MCF 10A (cell line): ENCODE results near the gene MAP7. TPM values are rescaled to one million over a fixed set of nuclear protein-coding genes. Genes with fewer than 3 reads are reported as not detected.
A peak's percentile ranks its signal among the peaks of the same experiment; 100 is the strongest.

Experiments used
- BruUV-seq: library from RNA; stranded (reverse); fragments of 400-500 nt; replicated peaks from 2 replicates; lab custom pipeline; 2021; lab: Mats Ljungman, UMichigan
- CTCF ChIA-PET: fragments of 300-600 bp; sonication (Branson Sonifier 250); formaldehyde crosslinking; extraction: SDS; loops from one replicate; lab custom pipeline; 2021; ENCODE audit warnings: antibody characterized with exemption, inconsistent platforms; lab: Yijun Ruan, JAX
- POLR2A ChIA-PET: fragments of 300-600, 350-650 bp; sonication (Branson Sonifier 250); formaldehyde crosslinking; extraction: SDS; loops from one replicate; lab custom pipeline; 2020; ENCODE audit warnings: antibody characterized with exemption, inconsistent platforms; lab: Yijun Ruan, JAX
- DNase-seq: peaks from one replicate; pipeline ENCODE4 v3.0.0-alpha.2; 2018; ENCODE audit not compliant: unreplicated experiment
- H3K27ac Mint-ChIP-seq: one replicate; pipeline ENCODE4 v1.8.0; 2022; ENCODE audit warnings: mild to moderate bottlenecking, low read depth, mixed read lengths; ENCODE audit not compliant: unreplicated experiment
- H3K27me3 Mint-ChIP-seq: one replicate; pipeline ENCODE4 v1.8.0; 2022; ENCODE audit warnings: mixed read lengths; ENCODE audit not compliant: insufficient read depth, unreplicated experiment
- H3K36me3 Mint-ChIP-seq: one replicate; pipeline ENCODE4 v1.8.0; 2022; ENCODE audit warnings: mild to moderate bottlenecking, moderate library complexity, mixed read lengths; ENCODE audit not compliant: insufficient read depth, unreplicated experiment
- H3K4me1 Mint-ChIP-seq: one replicate; pipeline ENCODE4 v1.8.0; 2022; ENCODE audit warnings: mixed read lengths; ENCODE audit not compliant: insufficient read depth, unreplicated experiment
- H3K4me3 Mint-ChIP-seq: one replicate; pipeline ENCODE4 v1.8.0; 2022; ENCODE audit warnings: mild to moderate bottlenecking, moderate library complexity, mixed read lengths; ENCODE audit not compliant: unreplicated experiment
- H3K9me3 Mint-ChIP-seq: one replicate; pipeline ENCODE4 v1.8.0; 2022; ENCODE audit warnings: mixed read lengths; ENCODE audit not compliant: unreplicated experiment
- CTCF ChIP-seq: fragments of 200-600 bp; IDR thresholded peaks from one replicate; pipeline ENCODE4 v1.8.0; 2022; ENCODE audit warnings: antibody characterized with exemption, mild to moderate bottlenecking; ENCODE audit not compliant: unreplicated experiment
- intact Hi-C: fragments of 100-400 bp; cut with micrococcal nuclease; formaldehyde crosslinking; loops from 2 replicates; pipeline ENCODE4 v1.14.1; 2022
- total RNA-seq: library from RNA; stranded (reverse); gene quantifications from 2 replicates; pipeline ENCODE4 v1.2.3, GENCODE V29; 2022

Gene MAP7
- total RNA-seq, 1 experiment from 2014 or later: 17.2 TPM

- BruUV-seq: no TSS peak
- no peaks in the 10 kb centered on the region for H3K36me3 Mint-ChIP-seq
- H3K27ac Mint-ChIP-seq: no peak overlapping the region
- peak; percentile 25 for DNase-seq
- H3K4me1 Mint-ChIP-seq: peaks cover 6% of the 10 kb centered on the region
- intact Hi-C loops: no loop called here
- no peak overlapping the region for H3K4me3 Mint-ChIP-seq
- CTCF ChIA-PET: interaction anchor here (0.6 kb wide), 1 partner anchor 621 kb away, joined by 3 read pairs; no protein-coding TSS in a partner anchor
- H3K27me3 Mint-ChIP-seq: no peaks in the 10 kb centered on the region
- H3K9me3 Mint-ChIP-seq: no peaks in the 10 kb centered on the region
- POLR2A ChIA-PET: no interaction called here
- TF ChIP-seq CTCF: no peak
Observed at GRCh38 chr6:136446579-136447187, 103.5 kb downstream of the MAP7 start.

- ChIA-PET CTCF (interaction anchor here (0.6 kb wide), 2 partner anchors 15 to 621 kb away, joined by 3 read pairs; no protein-coding TSS in a partner anchor), POLR2A (no interaction called here)
- Mint-ChIP-seq H3K27me3 (no peaks in the 10 kb centered on the region), H3K4me1 (peaks cover 6% of the 10 kb centered on the region), H3K9me3 (no peaks in the 10 kb centered on the region), H3K4me3 (no peak overlapping the region), H3K36me3 (no peaks in the 10 kb centered on the region), H3K27ac (no peak overlapping the region)
- intact Hi-C loops: no loop called here
- no peak for DNase-seq
- no TSS peak for BruUV-seq
- TF ChIP-seq CTCF: no peak
Observed at GRCh38 chr6:136446145-136446544, 104.1 kb downstream of the MAP7 start.

DNA sequence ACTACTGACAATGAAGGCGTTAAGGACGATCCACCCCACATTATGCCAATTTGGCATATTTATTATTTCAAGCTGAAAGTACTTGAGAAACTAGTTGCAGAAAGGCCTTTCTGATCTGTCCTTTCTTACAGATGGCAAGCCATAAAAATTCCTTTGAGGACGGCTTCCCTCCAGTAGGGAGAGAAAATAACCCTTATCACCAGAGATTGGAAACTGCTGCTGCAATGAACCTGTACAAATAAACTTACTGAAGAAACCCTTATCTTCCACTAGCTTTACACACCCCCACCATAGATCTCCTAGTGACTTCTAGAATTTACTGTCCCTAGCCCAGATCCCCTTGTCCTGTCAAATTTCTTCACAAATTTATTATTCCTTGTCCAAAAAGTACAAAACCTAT is 105.2 kb downstream of the MAP7 start:
- BruUV-seq: no TSS peak
- no peaks in the 10 kb centered on the region for H3K27me3 Mint-ChIP-seq
- intact Hi-C loops: no loop called here
- peaks cover 15% of the 10 kb centered on the region for H3K4me1 Mint-ChIP-seq
- CTCF ChIA-PET: no interaction called here
- H3K9me3 Mint-ChIP-seq: no peaks in the 10 kb centered on the region
- no peak for DNase-seq
- no peaks in the 10 kb centered on the region for H3K36me3 Mint-ChIP-seq
- TF ChIP-seq CTCF: no peak
- H3K27ac Mint-ChIP-seq: no peak overlapping the region
- H3K4me3 Mint-ChIP-seq: no peak overlapping the region
- POLR2A ChIA-PET: no interaction called here

DNA sequence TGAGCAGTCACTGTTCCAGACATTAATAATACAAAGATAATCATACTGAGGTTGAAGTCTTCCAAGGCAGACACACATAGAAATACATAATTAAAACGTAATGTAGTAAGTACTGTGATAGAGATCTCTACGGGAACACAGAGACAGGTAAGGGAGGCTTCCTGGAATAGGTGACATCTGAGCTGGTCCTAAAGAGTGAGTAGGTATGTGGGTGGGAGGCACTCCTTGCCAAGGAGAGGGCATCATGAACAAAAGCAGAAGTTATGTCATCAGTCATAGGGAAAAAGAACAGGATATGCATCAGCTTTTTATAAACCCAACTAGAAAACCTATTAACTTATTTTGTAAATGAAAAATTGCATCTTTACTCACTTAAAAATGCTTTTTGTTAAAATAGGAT is 110.0 kb downstream of the MAP7 start:
- ChIA-PET POLR2A (interaction anchor here (0.9 to 1.5 kb wide), 3 partner anchors 37 to 150 kb away, joined by 5 to 6 read pairs (median 5); partner anchors contain the start of gene BCLAF1), CTCF (interaction anchor here (0.6 to 1.6 kb wide), 3 partner anchors 13 to 420 kb away, joined by 3 to 5 read pairs (median 4); no protein-coding TSS in a partner anchor)
- Mint-ChIP-seq H3K4me1 (peaks cover 18% of the 10 kb centered on the region), H3K27ac (peak overlapping the region; percentile 75), H3K36me3 (no peaks in the 10 kb centered on the region), H3K4me3 (no peak overlapping the region), H3K27me3 (no peaks in the 10 kb centered on the region), H3K9me3 (no peaks in the 10 kb centered on the region)
- BruUV-seq: no TSS peak
- intact Hi-C loops: no loop called here
- no peak for TF ChIP-seq CTCF
- DNase-seq: peak; percentile 58
